Body of pancreas (tissue), 4 donors: ENCODE measurements around the gene ETV1.
"Not testable (repeated sequence)": the region's sequence is repeated elsewhere in the genome, so short reads cannot be mapped to it uniquely, and the experiment has no call there.

Experiments used
- POLR2A ChIP-seq, 3 donors: fragments of 450-650 bp; IDR thresholded peaks; one replicate each; pipeline ENCODE4 v1.6.1; 2016; ENCODE audit warnings: antibody characterized with exemption in 3 of 3, mild to moderate bottlenecking in 2 of 3
- TF ChIP-seq, protein P1 (sequence below), 7 experiments: fragments of 450-650 bp in 4 of 7; fragments of 200-600 bp in 3 of 7; sonication (generic) in 3 of 7; IDR thresholded peaks; one replicate each; pipeline ENCODE4 v1.5.1; 2016 to 2019; ENCODE audit warnings: antibody characterized with exemption in 7 of 7

DNA sequence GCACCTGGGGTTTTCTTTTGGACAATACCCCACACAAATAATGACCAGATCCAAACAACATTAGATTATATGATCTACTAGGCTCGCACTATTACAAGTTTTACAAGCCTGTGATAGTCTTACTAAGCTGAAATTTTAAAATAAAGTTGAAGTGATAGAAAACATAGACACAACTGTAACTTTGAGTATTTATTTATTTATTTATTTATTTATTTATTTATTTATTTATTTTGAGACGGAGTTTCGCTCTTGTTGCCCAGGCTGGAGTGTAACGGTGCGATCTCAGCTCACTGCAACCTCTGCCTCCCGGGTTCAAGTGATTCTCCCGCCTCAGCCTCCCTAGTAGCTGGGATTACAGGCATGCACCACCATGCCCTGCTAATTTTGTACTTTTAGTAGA is 72.4 kb downstream of the ETV1 start:
- TF ChIP-seq, protein P1, sequence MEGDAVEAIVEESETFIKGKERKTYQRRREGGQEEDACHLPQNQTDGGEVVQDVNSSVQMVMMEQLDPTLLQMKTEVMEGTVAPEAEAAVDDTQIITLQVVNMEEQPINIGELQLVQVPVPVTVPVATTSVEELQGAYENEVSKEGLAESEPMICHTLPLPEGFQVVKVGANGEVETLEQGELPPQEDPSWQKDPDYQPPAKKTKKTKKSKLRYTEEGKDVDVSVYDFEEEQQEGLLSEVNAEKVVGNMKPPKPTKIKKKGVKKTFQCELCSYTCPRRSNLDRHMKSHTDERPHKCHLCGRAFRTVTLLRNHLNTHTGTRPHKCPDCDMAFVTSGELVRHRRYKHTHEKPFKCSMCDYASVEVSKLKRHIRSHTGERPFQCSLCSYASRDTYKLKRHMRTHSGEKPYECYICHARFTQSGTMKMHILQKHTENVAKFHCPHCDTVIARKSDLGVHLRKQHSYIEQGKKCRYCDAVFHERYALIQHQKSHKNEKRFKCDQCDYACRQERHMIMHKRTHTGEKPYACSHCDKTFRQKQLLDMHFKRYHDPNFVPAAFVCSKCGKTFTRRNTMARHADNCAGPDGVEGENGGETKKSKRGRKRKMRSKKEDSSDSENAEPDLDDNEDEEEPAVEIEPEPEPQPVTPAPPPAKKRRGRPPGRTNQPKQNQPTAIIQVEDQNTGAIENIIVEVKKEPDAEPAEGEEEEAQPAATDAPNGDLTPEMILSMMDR (IDR thresholded peaks at IDR 0.05): not testable (repeated sequence)
- TF ChIP-seq POLR2A (IDR thresholded peaks at IDR 0.05): not testable (repeated sequence)
